NCI-H2107 treated with DMSO at 0.1 percent for 48 hours (cell line): ENCODE data around the gene PCGF2.
"Not testable (repeated sequence)": the region's sequence is repeated elsewhere in the genome, so short reads cannot be mapped to it uniquely, and the experiment has no call there.

ENCODE experiments used
- DNase-seq: peaks from one replicate; lab custom pipeline; 2025; ENCODE audit not compliant: unreplicated experiment; lab: John Stamatoyannopoulos, UW

The PCGF2 gene

GRCh38 chr17:38748149-38748891 lies at the start of gene PCGF2:
Gene PCGF2, minus strand, starts transcription at chr17:38748336. Its CDS starts 7,934 bp downstream, at chr17:38740402.
- peak; percentile 71 for DNase-seq

DNA sequence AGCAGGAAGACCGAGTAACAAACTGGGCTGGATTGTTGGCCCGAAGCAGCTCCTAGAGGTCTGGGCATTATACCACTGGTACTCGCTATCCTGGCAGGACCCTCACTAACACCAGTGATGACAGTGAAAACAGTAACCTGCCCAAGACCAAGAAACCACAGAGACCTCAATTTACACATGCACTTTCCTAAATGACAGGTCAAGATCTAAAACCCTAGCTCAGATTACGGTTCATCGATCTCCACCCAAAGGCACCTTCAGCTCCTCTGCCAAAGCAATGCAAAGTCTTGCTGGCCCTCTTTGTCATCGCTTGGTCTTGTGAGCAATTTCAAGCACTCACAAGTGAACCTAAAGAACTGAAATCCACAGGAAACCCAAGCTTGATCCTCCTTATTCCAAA lies 49.7 kb upstream of the PCGF2 start:
- DNase-seq = no peak

GRCh38 chr17:38797158-38797490 lies 49.0 kb upstream of the PCGF2 start:
- DNase-seq = no peak

DNA sequence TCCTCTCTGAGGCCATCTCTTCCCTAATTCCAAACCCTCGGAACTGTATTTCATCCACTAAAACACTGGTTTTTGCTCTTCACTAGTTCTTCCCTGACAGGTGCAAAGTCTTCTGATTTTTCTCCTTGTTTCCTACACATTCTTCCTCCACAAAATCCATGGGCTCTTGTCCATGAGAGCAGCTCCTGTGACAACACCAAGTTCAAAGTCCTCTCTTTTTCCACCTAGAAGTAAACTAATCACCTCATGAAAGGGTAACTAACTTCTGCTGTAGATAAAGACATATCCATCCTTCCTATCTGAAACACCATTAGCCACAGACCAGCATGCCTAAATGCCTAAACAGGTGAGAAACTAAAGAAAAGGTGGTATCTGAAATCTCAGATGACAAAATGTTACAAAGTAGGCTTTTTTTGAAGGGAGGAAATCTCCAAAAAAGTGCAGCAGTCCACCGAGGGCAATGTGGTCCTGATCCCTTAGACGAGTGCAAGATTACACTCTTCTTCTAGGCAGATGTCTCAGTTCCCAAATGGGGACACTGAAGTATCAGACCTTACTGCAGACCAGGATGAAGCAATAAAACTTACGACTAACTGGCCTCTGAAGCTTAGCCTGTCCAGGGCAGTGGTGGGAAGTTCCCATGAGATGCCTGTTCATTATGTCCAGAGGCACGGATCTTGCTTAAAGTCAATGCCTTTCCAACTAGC lies 48.5 kb upstream of the PCGF2 start:
- DNase-seq = no peak

DNA sequence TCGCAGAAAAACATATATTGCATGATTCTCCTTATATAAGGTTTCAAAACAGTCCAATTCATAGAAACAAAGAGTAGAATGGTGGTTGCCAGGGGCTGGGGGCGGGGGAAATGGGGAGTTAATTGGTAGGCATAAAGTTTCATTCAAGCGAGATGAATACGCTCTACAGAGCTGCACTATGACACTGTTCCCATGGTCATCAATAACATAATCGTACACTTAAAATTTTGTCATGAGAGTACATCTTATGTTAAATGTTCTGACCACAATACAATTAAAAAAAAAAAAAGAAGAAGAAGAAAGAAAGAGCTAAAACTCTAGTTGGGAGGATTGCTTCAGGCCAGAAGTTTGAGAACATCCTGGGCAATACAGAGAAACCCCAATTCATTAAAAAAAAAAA lies 46.1 kb upstream of the PCGF2 start:
- DNase-seq = no peak

DNA sequence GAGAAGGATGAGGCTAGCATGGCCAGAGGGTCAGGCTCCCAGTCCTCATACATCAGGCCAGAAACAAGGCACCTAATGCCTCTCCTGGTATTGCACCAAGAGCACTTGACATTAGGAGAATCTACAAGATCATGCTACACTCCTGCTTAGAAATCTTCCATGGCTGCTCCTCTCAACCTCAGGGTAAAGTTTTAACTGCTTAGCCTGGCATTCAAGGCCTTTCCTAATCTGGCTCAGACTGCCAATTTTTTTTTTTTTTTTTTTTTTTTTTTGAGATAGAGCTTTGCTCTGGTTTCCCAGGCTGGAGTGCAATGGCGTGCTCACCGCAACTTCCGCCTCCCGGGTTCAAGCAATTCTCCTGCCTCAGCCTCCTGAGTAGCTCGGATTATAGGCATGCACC lies 43.0 kb upstream of the PCGF2 start:
- DNase-seq = no peak

DNA sequence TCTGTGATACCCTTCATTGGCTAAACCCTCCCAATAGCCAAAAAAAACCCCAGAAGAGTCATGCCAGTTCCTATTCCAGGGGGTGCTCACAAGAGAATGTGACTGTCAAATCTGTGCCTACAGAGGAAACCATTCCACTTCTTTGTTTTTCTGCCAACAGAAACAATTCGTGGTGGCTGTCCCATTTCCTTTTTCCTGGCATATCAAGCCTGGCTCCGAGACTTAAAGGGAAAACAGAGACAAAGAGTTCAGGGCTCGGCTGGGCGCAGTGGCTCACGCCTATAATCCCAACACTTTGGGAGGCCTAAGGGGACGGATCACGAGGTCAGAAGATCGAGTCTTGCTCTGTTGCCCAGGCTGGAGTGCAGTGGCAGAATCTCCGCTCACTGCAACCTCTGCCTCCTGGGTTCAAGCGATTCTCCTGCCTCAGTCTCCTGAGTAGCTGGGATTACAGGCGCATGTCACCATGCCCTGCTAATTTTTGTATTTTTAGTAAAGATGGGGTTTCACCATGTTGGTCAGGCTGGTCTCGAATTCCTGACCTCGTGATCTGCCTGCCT lies 42.1 kb upstream of the PCGF2 start:
- DNase-seq = not testable (repeated sequence)

DNA sequence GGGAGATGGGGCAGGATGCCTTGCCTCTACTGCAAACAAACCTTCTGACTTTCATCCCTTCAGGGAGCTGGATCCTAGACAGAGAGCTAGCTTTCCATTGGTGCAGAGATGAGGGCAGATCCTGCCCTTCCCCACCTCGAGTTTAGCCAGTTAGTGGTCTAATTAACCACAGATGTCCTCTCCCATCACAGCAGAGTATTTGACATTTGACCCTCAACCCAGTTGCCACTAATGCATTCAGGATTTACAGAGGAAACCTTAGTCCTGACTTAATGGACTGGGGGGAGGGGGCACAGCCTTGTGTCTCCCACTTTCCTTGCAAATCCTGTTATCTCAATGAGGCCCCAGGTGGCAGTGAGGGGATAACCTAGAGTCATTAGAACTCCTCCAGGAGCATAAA lies 41.0 kb upstream of the PCGF2 start:
- DNase-seq = no peak

DNA sequence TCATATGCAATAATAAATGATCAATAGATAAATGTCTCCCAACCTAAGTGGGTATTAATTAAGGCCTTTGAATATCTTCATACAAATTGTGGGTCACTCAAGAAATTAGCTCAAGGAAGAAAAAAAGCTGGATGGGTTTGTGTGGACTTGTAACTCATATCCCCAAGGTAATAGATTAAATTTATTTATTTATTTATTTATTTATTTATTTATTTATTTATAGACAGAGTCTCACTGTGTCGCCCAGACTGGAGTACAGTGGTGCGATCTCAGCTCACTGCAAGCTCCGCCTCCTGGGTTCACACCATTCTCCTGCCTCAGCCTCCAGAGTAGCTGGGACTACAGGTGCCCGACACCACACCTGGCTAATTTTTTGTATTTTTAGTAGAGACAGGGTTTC lies 39.9 kb upstream of the PCGF2 start:
- DNase-seq = not testable (repeated sequence)

DNA sequence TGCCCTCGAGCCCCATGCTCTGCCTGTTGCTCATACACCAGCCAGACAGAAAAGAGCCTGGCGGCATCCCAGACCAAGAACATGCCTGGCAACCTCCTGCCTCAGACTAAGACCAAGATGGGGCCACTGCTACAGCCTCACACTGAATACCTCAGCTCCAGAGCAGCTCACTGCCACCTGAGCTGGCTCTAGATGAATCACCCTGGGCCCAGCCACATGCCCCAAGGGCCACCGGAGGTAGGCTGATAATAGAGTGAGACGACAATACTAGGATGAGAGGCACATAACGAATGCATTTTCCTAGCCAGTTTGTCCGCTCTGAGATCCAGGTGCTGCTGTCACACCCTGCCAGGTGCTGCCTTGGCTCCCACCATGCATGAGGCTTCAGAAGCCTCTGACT lies 38.2 kb upstream of the PCGF2 start:
- DNase-seq = no peak

DNA sequence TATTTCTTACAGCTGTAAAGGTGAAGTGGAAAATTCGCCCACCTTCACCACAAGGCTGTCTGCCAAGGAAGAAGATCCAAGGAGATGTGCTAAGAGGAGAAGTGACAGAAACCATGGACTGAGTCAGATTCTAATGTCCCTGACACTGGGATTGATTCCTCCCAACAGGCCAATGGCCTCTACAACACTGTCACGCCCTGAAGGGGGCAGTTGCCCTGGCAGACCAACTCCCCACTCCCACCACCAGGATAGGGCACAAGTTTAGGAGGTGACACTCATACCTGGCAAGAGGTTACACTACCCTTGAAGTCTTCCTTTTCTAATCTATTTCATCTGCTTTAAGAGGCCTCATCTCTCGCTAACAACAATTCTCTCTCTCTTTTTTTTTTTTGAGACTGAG lies 35.1 kb upstream of the PCGF2 start:
- DNase-seq = no peak

GRCh38 chr17:38779965-38780752 lies 32.0 kb upstream of the PCGF2 start:
- no peak for DNase-seq

DNA sequence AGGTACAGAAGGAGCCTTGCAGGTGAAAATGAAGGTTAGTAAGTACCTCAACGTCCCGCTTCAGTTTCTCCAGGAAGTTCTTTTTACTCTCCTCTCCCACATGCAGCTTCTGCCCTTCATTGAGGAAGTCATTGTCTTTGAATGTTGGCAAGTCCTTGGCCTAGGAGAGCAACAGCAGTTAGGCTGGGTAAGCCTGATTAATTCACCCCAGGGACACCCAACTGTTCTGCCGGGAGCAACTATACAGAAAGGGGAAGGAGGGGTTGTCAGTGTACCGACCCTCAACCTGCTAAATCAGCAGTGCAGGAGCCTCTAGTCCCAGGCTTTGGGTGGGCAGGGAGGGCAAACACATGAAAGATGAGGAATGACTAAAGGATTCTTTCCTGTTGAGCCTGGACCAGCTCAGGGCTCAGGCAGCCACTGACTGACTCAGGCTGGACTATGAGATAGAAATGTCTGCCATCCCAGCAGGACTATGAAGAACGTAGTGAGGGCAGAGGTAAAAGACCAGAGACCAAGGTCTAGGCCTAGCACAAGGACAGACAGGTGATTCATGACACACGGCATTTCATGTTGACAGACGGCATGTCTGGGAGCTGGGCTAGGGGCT lies 29.6 kb upstream of the PCGF2 start:
- DNase-seq = no peak

- DNase-seq = no peak
These were observed 25.1 kb upstream of the PCGF2 start for GRCh38 chr17:38773258-38773657.

DNA sequence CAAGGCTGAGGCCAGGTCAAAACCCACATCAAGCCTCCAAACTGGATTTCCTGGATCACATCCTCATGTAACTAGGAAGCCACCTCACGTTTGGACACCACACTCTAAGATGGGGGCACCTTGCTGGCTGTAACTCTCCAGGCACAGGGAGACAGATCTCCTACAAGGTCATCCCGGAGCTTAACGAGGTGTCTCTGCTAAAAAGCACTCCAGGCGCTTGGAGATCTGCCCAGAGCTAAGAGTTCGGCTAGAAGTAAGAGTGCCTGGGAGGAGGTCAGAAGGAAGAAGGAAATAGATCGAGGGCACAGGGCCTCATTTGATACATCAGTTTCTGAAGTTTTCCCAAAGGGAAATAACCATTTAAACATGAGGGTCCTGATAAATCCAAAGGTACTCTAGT lies 20.3 kb upstream of the PCGF2 start:
- DNase-seq = no peak

- no peak for DNase-seq
These were observed 18.2 kb upstream of the PCGF2 start for GRCh38 chr17:38766341-38766740.

- DNase-seq = no peak
These were observed 14.1 kb upstream of the PCGF2 start for GRCh38 chr17:38762231-38762630.

- no peak for DNase-seq
These were observed 13.5 kb upstream of the PCGF2 start for GRCh38 chr17:38761612-38762011.

- no peak for DNase-seq
These were observed 5.0 kb upstream of the PCGF2 start for GRCh38 chr17:38753071-38753506.

- peak; percentile 99 for DNase-seq
These were observed 4.4 kb upstream of the PCGF2 start, which contains the start of gene PSMB3 for GRCh38 chr17:38752308-38753070. Gene PSMB3, plus strand, starts transcription at chr17:38752741. Its CDS starts 86 bp downstream, at chr17:38752827.
